ENCODE data around the gene COX18.
A peak's percentile ranks its signal among the peaks of the same experiment; 100 is the strongest.

COX18 gene

GRCh38 chr4:73098016-73098415 lies 28.5 kb upstream of the COX18 start:
- no peak for DNase-seq (ENCODE audit: low read depth)
- no peak for TF ChIP-seq CTCF (IDR thresholded peaks at IDR 0.05; ENCODE audit: insufficient read depth, low read depth, low read length, missing control alignments)

GRCh38 chr4:73092868-73093267 lies 23.4 kb upstream of the COX18 start:
- TF ChIP-seq CTCF (IDR thresholded peaks at IDR 0.05; ENCODE audit: insufficient read depth, low read depth, low read length, missing control alignments) = no peak
- DNase-seq (ENCODE audit: low read depth) = no peak
- H3K4me3 ChIP-seq (ENCODE audit: low read depth, low read length) = no peak overlapping the region

More at GRCh38 chr4:73098016-73098415, 28.5 kb upstream of the COX18 start:
- H3K4me3 ChIP-seq (ENCODE audit: low read depth, low read length) = no peak overlapping the region

- no peak for DNase-seq (ENCODE audit: low read depth)
- H3K4me3 ChIP-seq (ENCODE audit: low read depth, low read length) = no peak overlapping the region
- no peak for TF ChIP-seq CTCF (IDR thresholded peaks at IDR 0.05; ENCODE audit: insufficient read depth, low read depth, low read length, missing control alignments)
Measured at GRCh38 chr4:73090738-73091137, 21.2 kb upstream of the COX18 start.

GRCh38 chr4:73087871-73088270 lies 18.4 kb upstream of the COX18 start:
- no peak for TF ChIP-seq CTCF (IDR thresholded peaks at IDR 0.05; ENCODE audit: insufficient read depth, low read depth, low read length, missing control alignments)
- DNase-seq (ENCODE audit: low read depth) = no peak
- no peak overlapping the region for H3K4me3 ChIP-seq (ENCODE audit: low read depth, low read length)

- H3K4me3 ChIP-seq (ENCODE audit: low read depth, low read length) = peak overlapping the region; percentile 6; the same call in 1 of the 2 replicates
- TF ChIP-seq CTCF (IDR thresholded peaks at IDR 0.05; ENCODE audit: insufficient read depth, low read depth, low read length, missing control alignments) = no peak
- DNase-seq (ENCODE audit: low read depth) = no peak
Measured at GRCh38 chr4:73086095-73086868, 16.8 kb upstream of the COX18 start.

- no peak for DNase-seq (ENCODE audit: low read depth)
- no peak overlapping the region for H3K4me3 ChIP-seq (ENCODE audit: low read depth, low read length)
- no peak for TF ChIP-seq CTCF (IDR thresholded peaks at IDR 0.05; ENCODE audit: insufficient read depth, low read depth, low read length, missing control alignments)
Measured at GRCh38 chr4:73080789-73081188, 11.3 kb upstream of the COX18 start.

GRCh38 chr4:73075832-73076231 lies 6.3 kb upstream of the COX18 start:
- DNase-seq (ENCODE audit: low read depth) = no peak

More at GRCh38 chr4:73075832-73076231, 6.3 kb upstream of the COX18 start:
- no peak for TF ChIP-seq CTCF (IDR thresholded peaks at IDR 0.05; ENCODE audit: insufficient read depth, low read depth, low read length, missing control alignments)
- no peak overlapping the region for H3K4me3 ChIP-seq (ENCODE audit: low read depth, low read length)

Data from GM12865 (cell line).